ENCODE data around the gene ACADVL. TPM values are rescaled to one million over a fixed set of nuclear protein-coding genes. Genes with fewer than 3 reads are reported as not detected.
A peak's percentile ranks its signal among the peaks of the same experiment; 100 is the strongest.

The ACADVL gene
- total RNA-seq, 1 donor from 2014 or later = 354 TPM

DNA sequence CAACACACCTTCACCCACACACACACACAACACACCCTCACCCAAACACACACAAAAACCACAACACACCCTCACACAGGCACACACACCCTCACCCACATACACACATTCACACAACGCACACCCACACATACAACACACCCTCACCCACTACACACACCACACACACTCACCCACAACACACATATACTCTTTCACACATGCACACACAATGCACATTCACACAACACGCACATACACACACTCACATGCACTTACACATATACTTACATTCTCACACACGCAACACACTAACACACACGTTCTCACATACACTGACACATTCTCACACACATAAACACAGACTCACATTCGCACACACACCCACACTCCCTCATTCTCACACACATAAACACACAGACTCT lies 44.4 kb upstream of the ACADVL start:
- H3K27ac ChIP-seq (ENCODE audit: low read depth, low read length) = no peak overlapping the region
- DNase-seq (ENCODE audit: low read depth) (no peak), FAIRE-seq (no peak)
- Mint-ChIP-seq H3K36me3 (ENCODE audit: low read depth, unreplicated experiment) (no peaks in the 10 kb centered on the region), H3K27ac (ENCODE audit: unreplicated experiment) (no peak overlapping the region), H3K4me3 (ENCODE audit: unreplicated experiment) (no peak overlapping the region), H3K4me1 (ENCODE audit: low read depth, unreplicated experiment) (peaks cover 8% of the 10 kb centered on the region), H3K9me3 (ENCODE audit: unreplicated experiment) (no peaks in the 10 kb centered on the region), H3K27me3 (ENCODE audit: low read depth, unreplicated experiment) (no peaks in the 10 kb centered on the region)
- H4K20me1 ChIP-seq (ENCODE audit: insufficient read depth, low read length) = peaks cover 11% of the 10 kb centered on the region
- H3K9me3 ChIP-seq (ENCODE audit: insufficient read depth, low read depth, low read length) = no peaks in the 10 kb centered on the region
- no peaks in the 10 kb centered on the region for H3K36me3 ChIP-seq (ENCODE audit: insufficient read depth, low read length)
- no peak overlapping the region for H3K4me3 ChIP-seq (ENCODE audit: insufficient read depth, low read depth, low read length)
- H2AFZ ChIP-seq (ENCODE audit: low read depth, low read length) = no peak overlapping the region
- no peaks in the 10 kb centered on the region for H3K79me2 ChIP-seq (ENCODE audit: insufficient read depth, low read length)
- no peak overlapping the region for H3K9ac ChIP-seq (ENCODE audit: low read length)
- no peaks in the 10 kb centered on the region for H3K27me3 ChIP-seq (ENCODE audit: insufficient read depth, low read length)
- TF ChIP-seq EZH2 (IDR thresholded peaks at IDR 0.05; ENCODE audit: insufficient read depth, low read length) = no peak
- TF ChIP-seq, protein P1, sequence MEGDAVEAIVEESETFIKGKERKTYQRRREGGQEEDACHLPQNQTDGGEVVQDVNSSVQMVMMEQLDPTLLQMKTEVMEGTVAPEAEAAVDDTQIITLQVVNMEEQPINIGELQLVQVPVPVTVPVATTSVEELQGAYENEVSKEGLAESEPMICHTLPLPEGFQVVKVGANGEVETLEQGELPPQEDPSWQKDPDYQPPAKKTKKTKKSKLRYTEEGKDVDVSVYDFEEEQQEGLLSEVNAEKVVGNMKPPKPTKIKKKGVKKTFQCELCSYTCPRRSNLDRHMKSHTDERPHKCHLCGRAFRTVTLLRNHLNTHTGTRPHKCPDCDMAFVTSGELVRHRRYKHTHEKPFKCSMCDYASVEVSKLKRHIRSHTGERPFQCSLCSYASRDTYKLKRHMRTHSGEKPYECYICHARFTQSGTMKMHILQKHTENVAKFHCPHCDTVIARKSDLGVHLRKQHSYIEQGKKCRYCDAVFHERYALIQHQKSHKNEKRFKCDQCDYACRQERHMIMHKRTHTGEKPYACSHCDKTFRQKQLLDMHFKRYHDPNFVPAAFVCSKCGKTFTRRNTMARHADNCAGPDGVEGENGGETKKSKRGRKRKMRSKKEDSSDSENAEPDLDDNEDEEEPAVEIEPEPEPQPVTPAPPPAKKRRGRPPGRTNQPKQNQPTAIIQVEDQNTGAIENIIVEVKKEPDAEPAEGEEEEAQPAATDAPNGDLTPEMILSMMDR (IDR thresholded peaks at IDR 0.05; ENCODE audit: insufficient read depth, low read depth, low read length) = no peak
- no peak overlapping the region for H3K4me2 ChIP-seq (ENCODE audit: low read length)
- H3K4me1 ChIP-seq (ENCODE audit: insufficient read depth, low read length) = peaks cover 17% of the 10 kb centered on the region

DNA sequence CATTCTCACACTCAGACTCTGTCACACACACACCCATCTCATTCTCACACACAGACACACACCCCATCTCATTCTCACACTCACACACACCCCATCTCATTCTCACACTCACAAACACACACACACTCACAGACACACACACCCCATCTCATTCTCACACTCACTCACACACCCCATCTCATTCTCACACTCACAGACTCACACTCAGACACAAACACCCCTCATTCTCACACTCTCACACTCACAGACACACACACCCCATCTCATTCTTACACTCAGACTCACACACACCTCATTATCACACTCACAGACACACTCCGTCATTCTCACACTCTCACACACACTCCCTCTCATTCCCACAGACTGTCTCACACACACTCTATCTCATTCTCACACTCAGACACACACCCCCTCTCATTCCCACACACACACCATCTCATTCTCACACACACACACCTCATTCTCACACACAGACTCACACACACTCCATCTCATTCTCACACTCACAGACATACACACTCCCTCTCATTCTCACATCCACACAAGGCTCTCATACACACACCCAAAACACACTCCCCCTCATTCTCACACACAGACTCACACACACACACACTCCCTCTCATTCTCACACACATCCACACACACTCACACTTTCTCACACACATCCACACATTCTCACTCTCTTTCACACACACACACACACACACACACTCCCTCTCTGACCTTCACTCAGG lies 43.5 kb upstream of the ACADVL start:
- DNase-seq (ENCODE audit: low read depth) = no peak
- H3K9me3 ChIP-seq (ENCODE audit: insufficient read depth, low read depth, low read length) = no peaks in the 10 kb centered on the region

More for the DNA sequence above, 43.5 kb upstream of the ACADVL start:
- Histone ChIP-seq H3K27ac (ENCODE audit: low read depth, low read length) (no peak overlapping the region), H3K9ac (ENCODE audit: low read length) (peak overlapping the region; percentile 43), H3K4me2 (ENCODE audit: low read length) (peak overlapping the region; percentile 35), H3K27me3 (ENCODE audit: insufficient read depth, low read length) (no peaks in the 10 kb centered on the region), H4K20me1 (ENCODE audit: insufficient read depth, low read length) (peaks cover 11% of the 10 kb centered on the region), H3K79me2 (ENCODE audit: insufficient read depth, low read length) (no peaks in the 10 kb centered on the region), H3K4me1 (ENCODE audit: insufficient read depth, low read length) (peaks cover 17% of the 10 kb centered on the region), H2AFZ (ENCODE audit: low read depth, low read length) (no peak overlapping the region), H3K4me3 (ENCODE audit: insufficient read depth, low read depth, low read length) (no peak overlapping the region), H3K36me3 (ENCODE audit: insufficient read depth, low read length) (no peaks in the 10 kb centered on the region)
- Mint-ChIP-seq H3K36me3 (ENCODE audit: low read depth, unreplicated experiment) (no peaks in the 10 kb centered on the region), H3K9me3 (ENCODE audit: unreplicated experiment) (no peaks in the 10 kb centered on the region), H3K4me3 (ENCODE audit: unreplicated experiment) (no peak overlapping the region), H3K27ac (ENCODE audit: unreplicated experiment) (no peak overlapping the region), H3K27me3 (ENCODE audit: low read depth, unreplicated experiment) (no peaks in the 10 kb centered on the region), H3K4me1 (ENCODE audit: low read depth, unreplicated experiment) (peaks cover 8% of the 10 kb centered on the region)
- no peak for FAIRE-seq
- TF ChIP-seq, protein P1 (IDR thresholded peaks at IDR 0.05; ENCODE audit: insufficient read depth, low read depth, low read length) = no peak
- TF ChIP-seq EZH2 (IDR thresholded peaks at IDR 0.05; ENCODE audit: insufficient read depth, low read length) = no peak

Data from astrocyte (in vitro differentiated cells and primary cell).